DMS53 (cell line): Measurements from ENCODE around the gene ABCE1.

Experiments
- DNase-seq: peaks from one replicate; lab custom pipeline; 2025; lab: John Stamatoyannopoulos, UW

ABCE1 gene

DNA sequence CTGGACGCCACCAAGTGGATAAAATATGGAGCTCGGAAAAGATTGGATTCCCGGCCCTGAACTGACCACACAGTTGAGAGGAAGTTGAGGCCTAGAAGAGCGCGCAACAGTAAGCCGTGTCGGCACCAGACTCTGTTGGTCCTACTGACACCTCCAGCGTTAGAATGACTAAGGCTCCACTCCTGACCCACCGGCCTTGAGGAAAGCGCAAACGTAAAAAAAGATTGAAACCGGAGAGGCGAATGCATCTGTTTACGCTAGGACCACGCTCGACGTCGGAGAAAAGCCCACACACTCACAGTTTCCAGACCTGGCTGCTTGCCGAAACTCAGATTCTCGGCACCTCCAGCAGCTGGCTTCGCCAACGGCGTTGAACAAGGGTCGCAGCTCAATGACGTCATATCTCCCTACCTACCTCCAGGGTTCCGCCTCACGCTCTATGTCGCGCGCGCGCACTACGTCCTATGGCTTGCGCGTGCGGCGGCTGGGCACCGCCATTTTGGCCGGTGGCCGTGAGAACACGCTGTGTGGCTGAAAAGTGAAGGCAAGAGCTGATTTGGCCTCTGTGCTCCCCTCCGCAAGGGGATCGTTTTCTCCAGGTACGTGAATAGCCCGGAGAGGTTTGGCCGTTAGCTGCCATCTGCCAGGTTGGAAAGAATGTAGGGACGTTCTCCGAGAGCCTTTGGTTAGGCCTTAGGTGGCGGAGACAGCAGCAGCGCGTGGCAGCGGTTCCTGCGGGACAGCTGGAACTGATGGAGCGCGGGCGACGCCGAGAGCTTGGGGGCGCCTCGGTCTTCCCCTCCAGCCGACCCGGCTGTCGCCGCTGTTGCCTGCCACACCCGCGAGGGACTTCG is at the start of gene ABCE1, which contains the start of gene ANAPC10:
ABCE1 (plus strand) TSS at position 491 of the 854 bp plus-strand sequence. CDS start 6,102 bp downstream, outside the sequence.
ANAPC10 (minus strand) TSS at position 376 of the 854 bp plus-strand sequence. CDS start 2,097 bp downstream, outside the sequence.
- peak; percentile 98 for DNase-seq

DNA sequence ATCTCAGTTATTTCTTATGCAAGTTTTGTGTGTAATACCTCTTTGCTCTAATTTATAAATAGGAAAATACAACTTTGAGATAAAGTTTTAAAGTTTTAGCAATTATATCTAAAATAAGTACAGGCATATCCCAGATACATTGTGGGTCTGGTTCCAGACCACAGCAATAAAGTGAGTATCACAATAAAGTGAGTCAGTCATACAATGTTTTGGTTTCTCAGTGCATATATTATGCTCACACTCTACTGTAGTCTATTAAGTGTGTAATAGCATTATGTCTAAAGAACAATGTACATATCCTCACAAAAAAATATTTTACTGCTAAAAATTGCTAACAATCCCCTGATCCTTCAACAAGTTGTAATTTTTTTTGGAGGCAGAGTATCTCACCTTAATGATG is 49.3 kb upstream of the ABCE1 start:
- no peak for DNase-seq

DNA sequence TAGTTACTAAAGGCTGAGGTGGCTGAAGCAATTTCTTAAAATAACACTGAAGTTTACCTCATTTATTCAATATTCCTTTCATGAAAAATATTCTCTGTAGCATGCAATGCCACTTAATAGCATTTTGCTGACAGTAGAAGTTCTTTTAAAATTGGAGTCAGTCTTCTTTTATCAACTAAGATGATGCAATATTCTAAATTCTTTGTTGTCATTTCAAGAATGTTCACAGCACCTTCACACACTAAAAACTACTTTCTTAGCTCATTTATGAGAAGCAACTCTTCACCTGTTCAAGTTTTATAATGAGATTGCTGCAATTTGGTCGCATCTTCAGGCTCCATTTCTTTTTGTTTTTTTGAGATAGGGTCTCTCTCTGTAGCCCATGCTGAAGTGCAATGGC is 48.9 kb upstream of the ABCE1 start:
- DNase-seq, result no peak

DNA sequence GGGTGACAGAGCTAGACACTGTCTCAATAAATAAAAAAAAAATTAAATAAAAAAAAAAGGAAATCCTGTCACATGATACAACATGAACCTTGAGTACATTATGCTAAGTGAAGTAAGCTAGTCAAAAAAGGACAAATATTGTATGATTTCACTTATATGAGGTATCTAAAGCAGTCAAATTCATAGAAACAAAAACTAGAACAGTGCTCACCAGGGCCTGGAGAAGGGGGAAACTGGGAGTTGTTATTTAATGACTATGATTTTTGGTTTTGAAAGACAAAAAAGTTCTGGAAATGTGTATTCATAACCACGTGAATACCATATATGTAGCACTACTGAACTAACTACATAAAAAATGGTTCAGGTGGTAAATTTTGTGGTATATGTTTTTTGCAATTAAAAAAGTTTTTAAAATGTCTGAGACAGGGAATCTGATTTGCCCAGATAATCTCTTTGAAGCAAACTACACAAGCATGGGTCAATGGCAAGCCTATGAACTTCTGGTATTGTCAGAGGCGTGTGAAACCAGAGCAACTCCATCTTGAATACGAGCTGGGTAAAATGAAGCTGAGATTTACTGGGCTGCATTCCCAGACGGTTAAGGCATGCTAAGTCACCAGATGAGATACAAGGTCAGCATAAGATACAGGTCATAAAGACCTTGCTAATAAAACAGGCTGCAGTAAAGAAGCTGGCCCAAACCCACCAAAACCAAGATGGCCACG is 42.4 kb upstream of the ABCE1 start:
- no peak for DNase-seq

DNA sequence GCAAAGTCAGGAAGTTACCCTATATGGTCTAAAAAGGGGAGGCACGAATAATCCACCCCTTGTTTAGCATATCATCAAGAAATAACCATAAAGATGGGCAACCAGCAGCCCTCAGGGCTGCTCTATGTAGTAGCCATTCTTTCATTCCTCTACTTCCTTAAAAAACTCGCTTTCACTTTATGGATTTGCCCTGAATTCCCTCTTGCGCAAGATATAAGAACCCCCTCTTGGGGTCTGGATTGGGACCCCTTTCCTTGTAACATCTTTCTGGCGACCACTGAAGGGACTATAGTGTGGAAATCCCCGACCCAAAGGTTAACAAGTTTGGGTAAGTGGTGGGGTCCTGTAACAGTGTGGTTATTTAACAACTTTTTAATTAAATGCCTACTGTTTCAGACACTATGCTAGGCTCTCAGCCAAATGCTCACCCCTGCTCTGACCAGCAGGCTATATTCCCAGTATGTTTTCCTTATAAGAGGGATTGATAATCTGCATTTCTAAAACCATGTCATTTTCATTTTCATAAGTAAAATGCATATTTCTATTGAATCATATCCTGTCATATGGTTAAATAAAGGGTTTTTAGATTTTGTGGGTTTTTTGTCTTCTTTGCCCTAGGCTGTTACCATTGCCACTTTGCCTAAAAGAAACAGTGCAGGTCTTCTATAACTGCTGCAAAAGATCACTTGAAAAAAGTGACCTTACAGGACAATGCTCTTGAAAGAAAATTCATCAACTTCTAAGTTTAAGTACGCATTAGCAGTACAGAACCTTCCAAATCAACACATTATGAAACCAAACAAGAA is 41.6 kb upstream of the ABCE1 start:
- no peak for DNase-seq

DNA sequence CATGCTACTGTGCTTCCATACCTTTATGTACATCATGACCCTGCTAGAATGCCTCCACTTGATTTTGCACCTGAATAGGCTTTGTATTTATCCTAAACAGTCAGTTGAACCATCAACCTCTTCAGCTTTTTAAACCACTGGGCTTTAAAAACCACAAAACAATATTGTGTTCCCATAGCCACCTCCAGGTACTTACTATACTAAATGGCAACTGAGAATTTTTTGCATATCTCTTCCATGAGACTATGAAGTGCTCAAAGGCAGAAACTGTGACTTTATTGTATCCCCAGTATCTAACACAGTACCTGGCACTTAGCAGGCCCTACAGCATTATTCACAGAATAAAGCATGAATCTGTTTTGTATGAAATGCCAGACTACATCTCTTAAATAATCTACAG is 39.9 kb upstream of the ABCE1 start:
- peak; percentile 1 for DNase-seq

DNA sequence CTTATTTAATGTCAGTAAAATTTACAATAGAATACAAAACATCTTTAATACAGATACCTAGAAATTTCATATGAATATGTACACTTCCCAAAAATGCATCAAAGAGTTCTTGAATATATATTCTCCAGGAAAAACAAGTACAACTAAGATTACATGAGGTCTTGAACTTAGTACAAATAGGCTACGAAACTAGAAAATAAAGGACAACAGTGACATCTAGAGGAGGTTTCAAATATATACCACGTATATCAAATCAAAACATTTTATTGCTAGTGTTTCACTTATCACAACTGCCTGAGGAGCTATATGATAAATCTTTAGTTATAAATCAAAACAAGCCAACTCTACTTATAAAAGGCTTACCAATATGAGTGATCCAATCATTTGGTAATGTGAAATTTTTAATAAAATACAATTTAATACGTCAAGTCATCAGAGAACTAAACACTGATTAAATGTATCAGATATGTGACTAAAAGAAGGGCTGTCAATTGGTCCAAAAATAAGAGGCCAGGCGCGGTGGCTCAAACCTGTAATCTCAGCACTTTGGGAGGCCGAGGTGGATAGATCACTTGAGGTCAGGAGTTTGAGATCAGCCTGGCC is 36.7 kb upstream of the ABCE1 start:
- DNase-seq, result peak; percentile 60

DNA sequence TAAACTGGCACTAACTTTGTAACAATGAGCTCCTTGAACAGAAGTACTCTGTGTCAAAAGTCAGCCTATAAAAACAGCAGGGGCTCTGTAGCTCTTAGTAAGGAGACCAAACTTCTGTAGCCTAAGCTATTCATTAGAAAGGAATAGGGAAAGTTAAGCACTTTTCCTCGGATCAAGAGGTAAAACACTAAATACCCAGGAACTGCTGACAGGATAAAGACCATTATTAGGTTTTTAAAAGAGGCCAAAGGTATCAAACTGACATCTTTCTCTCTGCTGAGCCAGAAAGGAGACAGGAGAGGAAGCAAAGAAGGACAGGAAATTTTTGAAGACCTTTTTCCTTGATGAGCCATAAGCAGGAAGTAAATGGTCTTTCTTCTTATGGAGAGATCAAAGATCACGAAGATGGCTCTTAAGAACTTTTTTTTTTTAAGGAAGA is 32.0 kb upstream of the ABCE1 start:
- peak; percentile 0 for DNase-seq

DNA sequence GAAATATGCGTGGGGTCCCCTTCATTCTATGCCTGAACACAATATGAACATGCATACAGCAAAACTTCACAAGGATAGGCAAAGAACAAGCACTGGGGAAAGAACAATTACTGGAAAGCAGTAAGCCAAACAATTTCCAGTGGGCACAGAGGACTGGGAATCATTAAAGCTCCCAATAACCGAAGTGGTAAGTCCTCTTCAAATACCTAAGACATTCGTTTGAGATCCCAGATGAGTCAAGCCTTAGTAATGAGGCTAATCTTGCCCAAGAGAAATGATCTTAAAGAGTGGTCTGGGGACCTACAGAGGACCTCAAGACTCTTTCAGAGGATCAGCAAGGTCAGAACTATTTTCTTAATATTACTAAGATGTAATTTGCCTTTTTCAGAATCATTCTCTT is 28.8 kb upstream of the ABCE1 start:
- DNase-seq, result no peak

DNA sequence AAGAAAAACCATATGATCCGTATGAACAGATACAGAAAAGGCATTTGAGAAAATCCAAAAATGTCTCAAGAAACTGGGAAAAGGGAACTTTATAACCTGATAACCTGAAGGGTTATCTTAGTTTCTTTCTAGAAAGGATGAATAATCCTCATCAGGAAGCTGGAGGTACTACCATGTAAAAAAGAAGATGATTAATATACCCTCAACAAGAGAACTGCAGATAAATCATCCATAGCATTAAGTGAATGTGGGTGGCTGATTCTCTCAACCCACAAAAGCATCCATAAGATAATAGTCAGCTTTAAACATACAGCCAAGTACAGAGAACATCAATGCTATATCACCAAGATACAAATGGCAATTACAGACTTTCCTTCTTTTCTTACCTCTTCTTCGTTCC is 26.6 kb upstream of the ABCE1 start:
- no peak for DNase-seq

DNA sequence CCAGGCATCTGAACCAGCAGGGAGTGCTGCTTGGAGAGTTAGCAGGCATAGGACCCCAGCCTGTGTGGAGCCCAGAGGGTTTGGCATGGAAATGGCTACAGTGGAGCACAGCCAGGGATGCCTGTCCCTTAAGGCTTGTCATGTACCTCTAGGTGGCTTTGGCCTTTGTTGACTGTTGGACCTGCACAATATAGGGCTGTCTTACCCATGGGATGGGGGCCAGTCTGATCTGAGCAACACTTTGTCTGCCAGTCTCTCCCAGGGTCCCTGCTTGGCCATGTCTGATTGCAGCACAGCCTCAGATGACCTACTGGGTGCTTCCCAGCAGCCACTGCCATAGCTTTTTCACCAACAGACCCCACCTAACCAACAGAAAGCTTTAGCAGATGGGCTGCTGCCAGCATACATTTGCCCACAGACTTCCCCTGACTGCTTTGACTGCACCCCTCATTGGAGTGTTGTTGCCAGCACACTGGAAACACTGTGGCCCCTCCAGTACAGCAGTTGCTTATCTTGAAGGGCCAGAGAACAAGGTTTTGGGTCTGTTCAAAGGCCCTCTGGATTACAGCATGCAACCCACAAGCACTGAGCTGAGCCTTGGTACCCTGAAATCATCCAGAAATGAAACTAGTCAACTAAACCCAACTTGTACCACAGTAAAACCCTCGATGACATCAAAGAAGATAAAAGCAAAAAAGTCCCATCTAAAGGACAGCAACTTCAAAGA is 22.2 kb upstream of the ABCE1 start:
- no peak for DNase-seq

DNA sequence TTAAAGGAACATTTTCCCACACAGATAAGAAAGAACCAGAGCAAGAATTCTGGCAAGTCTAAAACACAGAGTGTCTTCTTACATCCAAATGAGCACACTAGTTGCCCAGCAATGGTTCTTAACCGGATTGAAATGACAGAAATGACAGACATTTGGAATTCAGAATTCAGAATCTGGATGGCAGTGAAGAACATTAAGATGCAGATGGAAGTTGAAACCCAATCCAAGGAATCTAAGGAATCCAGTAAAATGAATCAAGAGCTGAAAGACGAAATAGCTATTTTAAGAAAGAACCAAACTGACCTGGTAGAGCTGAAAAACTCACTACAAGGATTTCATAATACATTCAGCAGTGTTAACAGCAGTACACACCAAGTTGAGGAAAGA is 21.6 kb upstream of the ABCE1 start:
- DNase-seq, result no peak

DNA sequence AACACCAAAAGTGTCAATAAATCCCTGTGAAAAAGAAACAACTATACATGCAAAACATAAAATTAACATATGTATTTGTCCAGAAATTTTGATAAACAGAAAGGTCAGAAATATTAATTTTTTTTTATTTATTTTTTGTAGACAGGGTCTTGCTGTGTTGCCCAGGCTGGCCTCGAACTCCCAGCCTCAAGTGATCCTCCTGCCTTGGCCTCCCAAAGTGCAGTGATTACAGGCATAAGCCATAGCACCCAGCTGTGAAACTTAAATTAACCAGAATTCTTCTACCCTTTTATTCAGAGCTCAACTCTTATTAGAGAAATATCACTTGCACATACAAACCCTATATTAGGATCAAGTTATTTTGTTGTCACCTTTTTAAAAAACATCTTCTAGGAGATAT is 16.4 kb upstream of the ABCE1 start:
- no peak for DNase-seq

DNA sequence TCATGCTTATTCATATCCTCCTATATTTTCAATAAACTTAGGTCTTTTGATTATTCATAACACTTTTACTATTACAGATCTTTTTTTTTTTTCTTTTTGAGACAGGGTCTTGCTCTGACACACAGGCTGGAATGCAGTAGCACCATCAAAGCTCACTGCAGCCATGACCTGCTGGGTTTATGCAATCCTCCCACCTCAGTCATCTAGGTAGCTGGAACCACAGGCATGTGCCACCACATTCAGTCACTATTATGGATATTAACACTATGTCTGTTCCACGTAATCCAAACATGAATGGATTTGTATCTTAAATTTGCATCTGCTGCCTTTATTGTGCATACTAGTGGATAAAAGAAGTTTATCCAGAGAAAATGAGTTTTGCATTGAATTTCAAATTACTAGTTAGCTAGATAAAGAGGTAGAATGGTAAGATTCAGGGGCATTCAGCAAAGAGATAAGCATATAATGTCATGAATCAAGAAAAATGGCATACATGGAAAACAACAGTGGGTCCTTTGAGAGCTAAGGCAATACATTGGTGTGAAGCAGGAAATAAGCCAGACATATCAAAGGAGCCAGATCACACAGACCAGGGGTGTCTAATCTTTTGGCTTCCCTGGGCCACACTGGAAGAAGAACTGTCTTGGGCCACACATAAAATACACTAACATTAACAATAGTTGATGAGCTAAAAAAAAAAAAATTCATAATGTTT is 14.1 kb upstream of the ABCE1 start:
- no peak for DNase-seq

DNA sequence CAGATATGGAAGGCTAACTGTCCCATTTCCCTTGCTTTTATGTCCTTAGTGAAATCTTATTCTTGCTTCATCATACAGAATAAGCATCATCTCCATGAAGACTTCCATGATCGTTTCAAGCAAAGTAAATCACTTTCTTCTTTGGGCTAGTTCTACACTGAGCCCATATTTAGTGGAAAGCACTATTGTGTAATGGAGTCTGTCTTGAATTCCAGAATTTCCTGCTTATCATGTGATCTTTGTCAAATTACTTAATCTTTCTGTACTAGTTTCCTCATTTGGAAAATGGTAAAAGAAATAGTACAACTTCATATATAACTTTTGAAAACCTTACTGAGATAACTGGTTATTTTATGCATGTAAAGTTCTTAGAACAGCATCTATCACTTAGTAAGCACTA is 7.7 kb upstream of the ABCE1 start:
- DNase-seq, result no peak

DNA sequence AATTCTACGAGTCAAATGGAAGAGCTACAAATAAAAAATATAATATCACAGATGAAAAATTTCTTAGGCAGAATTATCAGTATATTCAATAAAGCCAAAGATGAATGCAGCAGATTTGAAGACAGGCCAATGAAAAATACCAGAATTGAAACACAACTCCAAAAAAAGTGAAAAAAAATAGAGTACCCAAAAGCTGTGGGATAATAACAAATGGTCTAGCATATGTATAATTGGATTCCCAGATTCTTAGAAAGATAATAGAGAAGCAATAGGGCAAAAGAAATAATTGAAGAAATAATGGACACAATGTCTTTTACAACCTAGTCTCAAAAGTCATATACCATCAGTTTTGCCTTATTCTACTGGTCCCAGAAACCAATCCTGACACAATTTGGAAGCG is 4.5 kb upstream of the ABCE1 start:
- peak; percentile 1 for DNase-seq

DNA sequence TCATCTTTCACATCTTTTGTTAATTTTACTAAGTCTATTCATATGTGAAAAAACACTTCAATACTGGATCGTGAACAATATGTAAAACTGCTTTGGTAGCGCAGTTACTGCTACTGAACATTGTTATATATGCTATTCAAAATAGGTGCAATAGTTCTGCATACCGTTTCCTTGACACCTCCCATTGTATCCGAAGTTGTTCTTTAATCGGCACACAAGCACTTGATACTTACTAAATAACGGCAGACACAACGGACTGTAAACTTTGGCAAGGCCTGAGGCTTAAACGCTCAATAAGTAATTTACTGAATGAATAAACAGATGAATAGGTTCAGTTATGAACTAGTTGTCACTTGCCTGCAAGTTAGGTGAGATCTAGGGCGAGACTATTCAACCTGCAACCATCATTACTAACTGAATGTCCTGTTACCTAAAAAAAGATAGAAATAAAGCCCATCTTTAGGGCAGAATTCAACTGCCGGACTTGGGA is 735 bp upstream of the ABCE1 start:
- DNase-seq, result peak; percentile 35

DNA sequence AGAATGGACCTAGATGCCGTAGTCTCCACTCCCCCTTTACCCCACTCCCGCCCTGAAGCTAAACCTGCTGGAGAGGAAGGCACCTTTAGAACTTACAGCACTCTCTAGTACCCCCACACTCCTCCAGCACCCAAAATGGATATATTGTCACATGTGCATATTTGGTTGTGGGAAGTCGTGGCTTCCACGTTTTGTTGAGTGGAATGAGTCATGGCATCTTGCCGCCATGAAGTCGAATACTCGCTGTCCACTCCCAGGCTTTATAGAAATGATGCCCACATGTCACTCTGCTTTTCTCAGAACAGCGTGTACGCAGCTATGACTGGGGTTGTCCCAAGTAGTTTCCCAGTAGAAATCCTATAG is 545 bp downstream of the ABCE1 start:
- peak; percentile 69 for DNase-seq

DNA sequence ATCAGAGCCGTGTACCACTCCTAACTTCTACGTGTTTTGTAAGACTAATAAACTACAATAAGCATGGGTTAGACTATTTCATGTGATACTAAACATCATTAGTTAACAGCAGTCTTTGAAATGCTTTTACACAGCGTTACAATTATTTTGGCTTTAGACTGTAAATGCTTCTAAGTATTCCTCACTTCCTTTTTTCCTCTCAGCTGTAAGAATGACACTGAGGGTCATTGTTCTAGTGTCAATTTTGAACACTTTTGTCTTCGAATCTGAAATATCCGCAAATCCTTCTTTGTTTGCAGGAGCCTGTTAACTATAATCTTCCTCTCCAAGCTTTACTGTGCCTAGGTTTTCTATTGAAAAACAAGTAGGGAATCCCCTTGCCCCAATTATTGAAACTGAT is 1.5 kb downstream of the ABCE1 start:
- DNase-seq, result no peak

DNA sequence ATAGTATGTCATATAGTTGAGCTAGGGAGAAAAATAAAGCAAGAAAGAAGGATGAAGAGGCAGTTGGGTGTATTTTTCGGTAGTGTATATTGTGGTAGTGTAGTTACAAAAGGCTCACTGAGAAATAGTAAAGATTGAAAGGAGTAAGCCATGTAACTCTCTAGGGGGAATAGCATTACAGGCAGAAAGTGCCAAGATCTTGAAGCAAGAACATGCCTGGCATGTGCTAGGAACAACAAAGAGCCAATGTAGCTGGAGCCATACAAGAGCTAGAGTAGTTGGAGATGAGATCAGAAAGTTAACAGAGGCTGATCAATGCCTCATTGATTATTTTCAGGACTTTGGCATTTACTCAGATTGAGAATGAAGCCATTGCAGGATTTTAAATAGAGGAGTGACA is 3.0 kb downstream of the ABCE1 start:
- no peak for DNase-seq

DNA sequence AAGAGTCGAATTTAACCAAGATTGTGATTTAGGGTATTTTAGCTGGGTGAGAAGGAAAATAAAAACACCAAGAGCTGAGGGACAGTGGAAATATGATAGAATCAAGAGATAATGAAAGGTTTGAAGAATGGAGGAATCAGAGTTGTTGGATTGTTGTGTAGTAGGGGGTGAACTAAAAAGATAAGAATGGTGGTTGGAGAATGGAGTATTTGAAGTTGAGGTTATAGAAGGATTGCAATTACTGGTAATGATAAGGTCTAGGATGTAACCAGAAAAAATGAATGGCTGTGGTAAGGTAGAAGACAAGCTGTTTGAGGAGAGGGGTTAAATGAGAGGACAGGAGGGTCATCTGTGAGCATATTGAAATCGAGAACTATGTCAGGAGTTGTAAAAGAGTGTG is 4.5 kb downstream of the ABCE1 start:
- DNase-seq, result no peak
